GM19238 (cell line): ENCODE results near the gene LY6G6D.
A peak's percentile ranks its signal among the peaks of the same experiment; 100 is the strongest.

Experiments
- DNase-seq: peaks from one replicate; pipeline ENCODE4 v3.0.0; 2011; ENCODE audit warnings: low spot score; ENCODE audit not compliant: insufficient read length

Gene LY6G6D

DNA sequence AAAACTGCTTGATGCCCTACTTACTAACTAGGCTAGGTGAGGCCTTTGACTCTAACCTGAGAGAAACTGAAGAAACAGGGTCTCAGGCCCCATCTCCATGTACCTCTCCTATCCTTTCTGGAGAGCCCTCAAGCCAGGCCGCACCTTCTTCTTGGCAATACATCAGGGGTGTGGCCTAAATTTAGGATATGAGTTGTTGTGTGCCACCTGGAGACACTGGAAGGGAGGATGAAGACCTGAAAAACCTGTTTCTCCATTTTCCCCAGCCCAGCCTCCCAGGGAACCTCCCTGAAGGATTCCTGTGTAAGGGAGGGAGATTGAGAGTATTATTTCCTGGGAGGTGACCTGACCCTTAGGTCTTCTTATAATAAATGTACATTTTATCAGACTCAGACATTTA lies 3.1 kb downstream of the LY6G6D start:
- no peak for DNase-seq

DNA sequence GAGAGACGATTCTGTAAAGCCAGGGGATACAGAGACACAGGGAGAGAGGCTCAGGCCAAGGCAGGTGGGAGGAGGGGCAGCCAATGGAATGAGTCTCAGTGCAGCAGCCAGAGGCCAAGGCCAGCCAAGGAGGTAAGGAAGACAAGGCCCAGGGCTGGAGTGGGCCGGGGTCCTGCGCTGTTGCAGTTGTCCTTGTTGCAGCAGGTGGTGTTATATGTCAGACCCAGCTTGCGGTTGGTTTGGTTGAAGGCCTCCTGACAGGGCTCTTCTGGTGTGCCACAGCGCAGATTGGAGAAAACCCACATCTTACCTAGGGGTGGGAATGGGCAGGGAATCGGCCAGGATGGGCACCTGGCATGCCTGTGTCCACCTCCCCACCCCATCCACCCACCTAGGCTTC lies 3.9 kb downstream of the LY6G6D start:
- DNase-seq = no peak

DNA sequence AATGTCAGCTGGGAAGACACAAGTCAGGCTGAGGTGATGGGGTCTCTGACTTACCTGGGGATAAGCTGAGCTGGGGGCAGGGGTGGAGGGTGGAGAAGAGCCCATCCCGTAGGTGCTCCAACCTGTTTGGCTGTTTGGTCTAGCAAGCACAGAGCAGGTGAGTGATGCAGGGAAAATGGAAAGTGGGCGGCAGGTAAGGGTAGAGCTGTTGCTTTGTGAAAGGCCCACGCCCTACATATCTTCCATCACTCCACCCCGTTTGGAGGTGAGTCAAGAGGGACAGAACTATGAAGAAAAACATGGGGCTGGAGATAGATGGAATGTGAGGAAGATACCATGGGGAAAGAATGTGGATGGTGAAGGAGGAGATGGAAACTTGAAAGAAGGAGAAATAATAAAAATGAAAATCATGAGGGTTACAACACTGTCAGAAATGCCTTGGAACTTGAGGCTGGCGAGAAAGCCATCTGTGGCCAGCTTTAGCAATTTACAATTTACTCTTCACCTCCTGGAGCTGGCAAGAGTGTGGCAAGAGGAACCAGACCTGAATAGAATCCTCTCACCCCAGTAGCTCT lies 5.1 kb downstream of the LY6G6D start:
- no peak for DNase-seq

DNA sequence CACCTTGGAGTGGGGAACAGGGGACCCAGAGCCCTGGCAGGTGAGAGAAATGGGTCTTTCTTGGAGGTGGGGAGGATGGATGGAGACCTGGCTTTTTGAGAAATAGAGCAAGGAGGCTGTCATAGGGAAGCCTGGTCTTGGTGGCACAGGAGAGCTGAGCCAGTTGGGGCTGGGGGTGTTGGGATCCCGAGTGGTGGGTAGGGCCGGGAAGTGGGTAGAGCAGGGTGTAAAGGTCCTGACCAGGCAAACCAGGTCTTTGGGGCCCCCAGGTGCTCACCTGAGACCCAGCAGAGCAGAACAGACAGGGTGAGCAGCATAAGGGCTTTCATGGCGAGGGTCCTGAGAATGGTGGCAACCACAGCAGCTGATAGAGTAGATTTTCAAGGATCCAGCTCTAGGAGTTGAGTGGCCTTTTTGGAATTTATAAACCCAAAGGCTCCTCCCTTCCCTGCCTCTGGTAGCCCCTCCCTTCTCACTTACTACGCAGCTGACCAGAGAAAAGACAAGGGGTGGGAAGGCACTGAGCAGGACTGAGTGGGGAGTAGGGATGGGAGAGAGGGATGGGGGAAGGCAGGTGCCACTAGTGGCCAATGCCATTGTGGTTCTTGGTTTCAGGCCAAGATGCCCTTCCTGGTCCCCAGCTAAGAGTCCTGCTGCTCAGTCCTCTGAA lies 6.3 kb downstream of the LY6G6D start, which contains the start of gene LY6G6C:
Gene LY6G6C (minus strand): TSS at position 396 of the 670 bp plus-strand sequence. CDS start 67 bp downstream, at position 329.
- no peak for DNase-seq

DNA sequence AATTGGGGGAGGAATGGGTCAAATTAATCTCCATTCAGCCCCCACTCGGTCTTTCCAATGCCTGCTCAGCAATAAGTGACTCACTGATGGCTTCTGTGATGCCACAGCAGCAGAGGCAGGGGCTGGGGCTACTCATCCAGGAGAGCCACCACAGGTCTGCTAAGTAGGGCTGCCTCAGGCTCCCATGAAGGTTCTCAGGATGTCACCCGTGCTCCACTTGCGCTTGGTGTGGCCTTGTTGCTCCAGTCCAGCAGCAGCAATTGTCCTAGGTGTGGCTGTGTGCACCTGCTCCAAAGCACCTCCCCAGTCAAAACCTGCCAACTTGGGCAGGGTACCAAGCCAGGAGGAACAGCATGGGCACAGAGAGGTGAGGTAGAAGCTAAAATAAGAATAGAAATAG lies 7.0 kb downstream of the LY6G6D start:
- no peak for DNase-seq

DNA sequence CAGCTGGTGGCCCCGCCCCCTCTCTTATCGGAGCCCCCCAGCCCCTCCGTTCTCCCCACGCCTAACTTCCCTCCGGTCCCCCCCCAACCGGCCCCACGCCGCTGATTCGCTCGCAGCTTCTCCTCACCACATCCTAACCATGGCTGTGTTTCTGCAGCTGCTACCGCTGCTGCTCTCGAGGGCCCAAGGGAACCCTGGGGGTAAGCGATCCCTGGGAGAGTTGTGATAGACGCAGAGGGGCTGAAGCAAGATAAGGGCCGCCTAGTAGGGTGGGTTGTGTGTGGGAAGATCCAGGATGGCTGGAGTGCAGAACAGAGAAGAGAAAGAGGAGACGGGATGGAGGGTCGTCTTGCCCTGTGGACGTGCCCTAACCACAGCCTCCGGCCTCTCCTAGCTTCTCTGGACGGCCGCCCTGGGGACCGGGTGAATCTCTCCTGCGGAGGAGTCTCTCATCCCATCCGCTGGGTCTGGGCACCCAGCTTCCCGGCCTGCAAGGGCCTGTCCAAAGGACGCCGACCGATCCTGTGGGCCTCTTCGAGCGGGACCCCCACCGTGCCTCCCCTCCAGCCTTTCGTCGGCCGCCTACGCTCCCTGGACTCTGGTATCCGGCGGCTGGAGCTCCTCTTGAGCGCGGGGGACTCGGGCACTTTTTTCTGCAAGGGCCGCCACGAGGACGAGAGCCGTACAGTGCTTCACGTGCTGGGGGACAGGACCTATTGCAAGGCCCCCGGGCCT lies 8.3 kb downstream of the LY6G6D start, which contains the start of gene MPIG6B:
Gene MPIG6B (plus strand): TSS at position 129 of the 735 bp plus-strand sequence. CDS start 11 bp downstream, at position 140.
- DNase-seq = no peak

DNA sequence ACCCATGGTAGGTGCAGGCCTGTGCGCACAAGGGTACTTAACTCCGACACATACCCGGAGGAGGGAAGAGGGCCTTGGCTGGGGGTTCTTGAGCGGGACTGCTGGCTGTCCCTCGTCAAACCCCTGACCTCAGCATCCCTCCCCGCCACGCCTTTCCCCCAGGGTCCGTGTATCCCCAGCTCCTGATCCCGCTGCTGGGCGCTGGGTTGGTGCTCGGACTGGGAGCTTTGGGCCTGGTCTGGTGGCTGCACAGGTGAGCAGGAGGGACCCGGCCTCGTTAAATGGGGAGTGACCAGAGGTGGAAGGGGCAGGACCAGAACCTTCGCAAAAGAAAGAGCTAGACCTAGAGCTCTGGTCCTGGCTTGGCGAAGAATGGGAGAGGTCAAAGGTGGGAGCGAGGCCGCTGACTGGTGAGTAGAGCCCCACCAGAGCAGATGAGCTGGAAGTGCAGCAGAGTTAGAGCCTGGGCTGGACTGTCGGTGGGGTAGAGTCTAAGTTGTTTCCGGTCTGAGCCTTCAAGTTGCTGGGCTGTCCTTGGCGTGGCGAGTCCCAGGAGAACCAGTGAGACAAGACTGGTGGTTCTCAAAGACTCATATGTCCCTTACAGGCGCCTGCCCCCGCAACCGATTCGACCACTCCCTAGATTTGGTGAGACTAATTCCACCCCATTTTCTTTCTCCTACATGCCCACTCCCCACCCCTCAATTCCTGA lies 9.0 kb downstream of the LY6G6D start:
- no peak for DNase-seq

DNA sequence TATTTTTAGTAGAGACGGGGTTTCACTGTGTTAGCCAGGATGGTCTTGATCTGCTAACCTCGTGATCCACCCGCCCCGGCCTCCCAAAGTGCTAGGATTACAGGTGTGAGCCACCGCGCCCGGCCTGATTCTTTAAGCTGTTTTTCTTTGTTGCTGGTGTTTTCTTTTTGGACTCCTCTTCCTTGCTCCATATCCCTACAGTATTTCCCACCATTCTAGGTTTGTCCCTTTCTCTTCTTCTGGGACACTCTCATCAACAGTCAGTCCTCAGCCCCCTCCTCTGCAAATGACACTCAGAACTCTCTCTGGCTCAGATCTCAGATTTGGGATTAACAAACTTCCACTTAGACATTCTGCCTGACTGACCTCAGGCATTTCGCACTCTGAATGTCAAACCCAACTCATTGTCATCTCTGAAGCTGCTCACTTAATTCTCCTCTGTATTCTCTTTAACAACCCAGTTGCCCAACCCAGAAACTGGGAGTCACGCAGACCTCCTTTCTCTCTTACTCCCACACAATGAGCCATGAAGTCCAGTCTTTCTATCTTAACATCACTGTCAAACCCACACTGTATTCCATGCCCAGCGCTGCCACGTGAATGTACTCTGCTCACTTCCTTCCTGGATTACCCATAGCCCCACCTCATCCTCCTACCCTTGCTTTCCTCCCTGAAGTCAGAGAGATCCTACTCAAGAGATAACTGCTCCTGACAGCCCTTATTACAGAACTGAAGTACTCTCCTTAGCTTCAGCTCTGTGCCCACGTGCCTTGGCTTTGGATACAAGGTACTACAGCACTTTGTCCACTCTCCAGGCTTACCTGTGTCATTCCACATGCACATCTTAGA lies 10.6 kb downstream of the LY6G6D start:
- DNase-seq = no peak

DNA sequence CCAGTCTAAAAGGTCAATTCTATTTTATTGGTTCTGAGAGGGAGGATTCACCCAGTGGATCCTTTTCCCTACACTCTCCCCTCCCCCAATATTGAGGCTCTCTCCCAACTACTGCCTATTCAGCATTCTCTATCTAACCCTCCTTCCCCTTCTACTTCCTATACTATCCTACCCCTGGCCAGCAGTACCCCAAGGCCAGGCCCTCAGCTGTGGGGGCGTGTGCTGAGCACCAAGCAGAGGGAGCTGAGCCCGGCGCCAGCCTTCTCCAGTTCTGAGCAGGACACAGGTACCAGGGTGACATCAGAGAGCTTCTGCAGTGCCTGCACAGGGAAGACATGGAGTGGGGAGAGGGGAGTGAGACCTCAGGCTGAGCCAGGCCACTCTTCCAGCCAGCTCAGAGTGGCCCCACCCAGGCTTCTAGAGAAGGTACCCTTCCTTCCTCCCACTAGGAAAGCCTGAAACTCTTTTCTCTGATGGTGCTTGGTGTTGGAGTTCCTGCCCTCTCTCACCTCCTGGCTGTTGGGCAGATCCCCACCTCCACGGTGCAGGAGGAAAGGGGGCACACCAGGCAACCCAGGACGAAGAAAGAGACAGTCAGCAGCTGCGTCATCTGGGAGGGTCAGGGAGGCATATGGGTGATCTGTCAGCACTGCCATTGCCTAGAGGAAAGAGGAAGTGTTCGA lies 12.0 kb downstream of the LY6G6D start:
- peak; percentile 81 for DNase-seq

DNA sequence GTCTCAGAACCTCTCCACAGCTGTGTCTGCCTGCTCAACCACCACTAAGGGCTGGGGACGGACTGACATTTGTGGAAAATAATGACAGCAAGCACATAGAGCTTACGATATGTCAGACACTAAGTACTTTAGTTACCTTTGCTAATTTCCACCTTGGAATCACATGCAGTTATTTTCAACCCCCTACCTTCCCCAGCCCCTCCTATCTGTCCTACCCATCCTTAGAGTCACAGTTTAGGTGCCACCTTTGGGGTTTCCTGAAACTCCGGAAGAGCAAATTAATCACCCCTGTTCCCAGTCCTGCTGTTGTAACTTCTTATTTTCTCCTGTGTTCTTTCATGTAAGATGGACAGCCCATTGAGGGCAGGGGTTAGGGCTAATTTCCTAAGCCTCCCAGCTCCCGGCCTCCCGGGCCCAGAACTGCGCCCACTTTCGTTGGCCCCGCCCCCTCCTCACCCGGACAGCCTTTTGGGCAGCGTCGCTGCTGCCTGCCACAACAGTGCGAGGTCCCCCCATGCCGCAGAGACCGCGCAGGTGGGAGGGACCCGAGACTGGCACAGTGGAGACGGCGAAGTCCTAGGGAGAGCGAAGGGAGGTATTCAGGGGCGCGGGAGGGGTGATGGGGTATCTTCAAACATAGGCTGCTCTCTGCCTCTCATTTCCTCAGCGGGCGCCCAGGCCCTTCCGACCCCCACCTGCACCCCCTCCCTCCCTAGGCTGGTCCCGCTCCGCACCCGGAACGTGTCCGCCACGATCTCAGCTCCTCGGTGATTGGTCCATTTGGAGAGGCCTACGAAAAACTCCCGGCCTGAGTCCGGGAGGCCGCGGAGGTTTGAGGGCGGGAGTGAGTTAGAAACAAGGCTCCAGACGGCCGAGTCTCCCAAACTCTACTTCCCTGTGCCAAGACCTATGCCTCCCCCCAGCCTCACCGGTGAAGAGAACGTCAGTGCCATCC lies 12.8 kb downstream of the LY6G6D start:
- DNase-seq = no peak

DNA sequence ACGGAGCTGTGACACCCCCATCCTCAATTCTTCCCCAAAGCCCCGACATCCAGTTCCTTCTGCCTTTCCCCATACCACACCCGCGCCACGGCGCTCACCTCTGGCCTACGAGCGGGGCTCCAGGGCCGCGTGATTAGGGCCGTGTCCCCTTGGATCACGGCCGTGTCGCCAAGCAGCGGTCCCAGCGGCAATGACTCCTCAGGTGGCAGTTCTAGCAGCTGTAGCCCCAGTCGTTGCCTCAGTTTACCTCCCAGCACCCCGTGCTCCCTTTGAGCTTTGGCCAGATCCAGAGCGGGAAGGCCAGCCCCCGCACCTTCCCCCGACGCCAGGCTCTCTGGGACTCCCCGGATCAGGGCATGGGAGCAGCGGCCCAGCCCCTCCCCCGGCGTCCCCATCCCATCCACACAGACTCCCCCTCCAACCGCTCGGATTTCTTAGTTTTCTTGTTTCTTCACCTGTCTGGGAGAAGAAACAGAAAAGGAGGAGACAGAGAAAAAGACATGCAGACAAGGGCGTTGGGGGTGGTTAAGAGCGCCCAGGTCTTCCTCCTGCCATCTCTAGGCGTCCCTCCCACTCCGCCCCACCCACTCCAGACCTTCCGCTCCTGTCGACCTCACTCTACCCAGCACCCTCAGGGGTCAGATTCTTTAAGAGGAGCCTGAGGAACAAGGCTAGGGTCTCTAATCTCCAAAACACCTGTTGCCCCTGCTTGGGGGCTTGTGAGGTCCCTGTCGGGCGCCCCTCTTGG lies 13.8 kb downstream of the LY6G6D start, which contains the start of gene DDAH2:
Gene DDAH2 (minus strand): TSS at position 533 of the 748 bp plus-strand sequence. CDS start 138 bp downstream, at position 395.
- DNase-seq = no peak

DNA sequence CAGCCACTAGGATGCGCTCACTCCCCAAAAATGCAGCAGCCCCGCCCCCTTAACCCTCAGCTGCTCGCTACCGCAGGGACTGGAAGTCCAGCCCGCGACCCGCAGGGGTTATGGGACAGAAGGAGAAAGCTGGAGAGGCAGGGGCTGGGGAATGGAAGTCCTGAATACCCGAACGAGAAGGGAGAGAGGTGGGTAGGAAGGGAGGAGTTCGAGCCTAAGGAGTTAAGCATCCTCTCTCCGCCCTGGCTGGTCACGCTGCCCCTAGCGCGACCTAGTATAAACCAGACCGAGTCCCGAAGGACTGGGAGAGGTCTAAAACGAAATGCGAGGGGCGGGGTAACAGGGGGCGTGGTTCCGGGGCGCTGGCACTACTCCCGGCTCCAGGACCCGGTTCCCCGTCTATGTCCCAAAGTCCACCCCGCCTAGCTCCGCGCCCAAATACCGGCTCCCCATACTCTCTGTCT lies 14.4 kb downstream of the LY6G6D start:
- peak; percentile 60 for DNase-seq

DNA sequence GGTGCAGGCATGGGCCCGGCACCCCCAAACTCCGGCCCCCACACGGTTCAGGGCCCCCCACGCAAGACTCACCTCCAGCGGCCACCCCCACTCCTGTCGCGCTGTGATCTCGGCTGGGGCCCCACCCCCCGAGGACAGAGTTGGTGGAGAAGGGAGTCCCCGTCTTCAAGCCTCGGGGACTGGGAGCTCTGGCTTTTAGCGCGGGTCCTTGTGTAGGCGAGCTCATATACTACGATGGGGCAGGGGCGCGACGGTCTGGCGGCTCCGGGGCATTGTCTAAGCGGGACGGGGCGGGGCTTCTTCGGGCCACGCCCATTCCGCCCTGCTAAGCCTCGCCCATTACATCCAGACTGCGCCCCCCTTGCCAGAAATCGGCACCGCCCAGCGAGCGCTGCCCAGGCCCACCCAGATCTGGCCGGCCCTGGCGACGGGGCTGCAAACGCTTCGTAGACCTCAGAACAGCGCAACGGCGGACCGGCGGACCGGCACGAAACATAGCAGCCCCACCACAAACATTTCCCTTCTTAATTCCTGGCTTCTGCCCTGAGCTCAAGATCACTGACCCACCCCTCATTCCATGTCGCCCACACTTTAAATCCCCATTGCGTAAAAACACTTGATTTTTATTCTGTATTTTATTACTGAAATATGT lies 15.0 kb downstream of the LY6G6D start:
- peak; percentile 50 for DNase-seq

DNA sequence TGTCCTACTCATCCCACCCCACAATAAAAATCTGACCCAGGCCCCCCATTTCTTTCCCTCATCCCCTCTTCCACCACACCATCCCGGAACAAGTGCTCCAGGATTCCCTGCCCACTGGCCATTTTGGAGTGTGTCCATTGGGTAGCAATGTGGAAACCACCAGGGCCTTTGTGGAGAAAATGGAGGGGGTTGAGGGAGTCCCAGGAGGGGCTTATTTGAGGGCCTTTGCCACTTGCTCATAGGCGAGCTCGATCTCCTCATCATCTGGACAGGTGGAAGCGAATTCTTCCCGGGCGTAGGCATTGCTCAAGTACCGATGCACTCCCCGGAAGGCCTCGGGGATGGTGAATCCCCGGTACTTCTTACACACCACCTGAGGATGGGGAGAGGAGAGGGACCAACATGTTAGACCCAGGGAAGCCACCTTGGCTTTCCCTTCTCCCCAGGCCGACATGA lies 15.5 kb downstream of the LY6G6D start:
- no peak for DNase-seq

DNA sequence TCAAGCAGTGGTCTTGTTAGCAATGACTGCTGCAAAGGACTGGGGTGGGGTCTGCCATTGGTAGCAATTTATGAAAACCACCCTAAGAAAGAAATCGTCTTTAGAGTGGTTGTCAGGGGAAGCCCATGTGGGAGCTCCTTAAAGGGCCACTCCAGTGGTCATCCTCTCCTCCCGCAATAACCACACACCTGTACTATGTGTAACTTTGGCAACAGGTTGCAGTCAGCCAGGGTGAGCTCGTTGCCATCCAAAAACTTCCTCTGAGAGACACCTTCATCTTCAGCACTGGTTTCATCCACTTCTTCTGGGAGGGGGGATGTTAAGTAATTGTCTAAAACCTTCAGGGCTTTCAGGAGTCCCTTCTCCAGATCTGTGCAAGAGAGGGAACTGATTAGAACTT lies 16.9 kb downstream of the LY6G6D start:
- no peak for DNase-seq

DNA sequence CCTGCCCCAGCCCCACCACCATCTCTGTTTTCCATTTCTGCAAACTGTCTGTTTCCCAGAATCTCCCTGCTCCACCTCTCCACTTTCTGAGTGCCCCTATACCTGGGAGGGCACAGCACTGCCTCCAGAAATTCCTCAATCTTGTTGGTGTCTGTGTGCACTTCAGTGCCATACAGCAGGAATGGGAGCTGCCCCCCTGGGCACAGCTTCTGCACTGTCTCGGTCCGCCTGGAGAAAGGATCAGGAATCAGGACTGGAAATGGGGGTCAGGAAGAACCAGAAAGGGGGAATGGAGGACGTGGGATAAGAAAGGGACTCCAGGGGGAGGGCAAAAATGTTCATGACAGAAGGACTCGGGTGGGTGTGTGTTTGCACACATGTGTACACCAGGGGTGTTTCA lies 18.6 kb downstream of the LY6G6D start:
- DNase-seq = no peak

DNA sequence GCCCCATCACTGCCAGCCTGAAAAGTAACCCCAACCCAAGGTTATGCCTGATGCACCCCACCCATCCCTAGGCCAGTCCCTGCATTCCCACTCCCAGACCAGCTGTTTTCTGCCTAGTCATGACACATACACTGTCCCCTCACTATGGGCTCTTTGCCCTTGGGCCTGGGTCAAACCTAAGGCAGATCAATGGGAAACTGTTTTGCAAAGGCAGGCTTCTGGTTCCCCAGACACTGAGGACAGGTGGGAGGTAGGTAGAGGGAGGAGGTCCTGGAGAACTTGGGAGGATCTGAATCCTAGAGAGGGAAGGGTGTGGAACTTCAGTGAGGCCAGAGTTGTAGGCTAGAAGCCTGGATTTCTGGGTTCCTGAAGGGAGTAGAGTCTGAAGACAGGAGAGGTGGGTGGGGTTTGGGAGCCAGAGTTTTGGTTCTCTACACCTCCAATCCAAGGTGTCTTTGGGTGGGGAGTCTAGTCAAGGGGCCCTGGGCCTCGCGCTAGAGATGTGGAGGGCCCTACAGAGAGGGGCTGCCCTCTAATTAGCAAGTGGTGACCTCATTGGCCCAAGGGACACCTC lies 19.2 kb downstream of the LY6G6D start:
- DNase-seq = no peak
